C4-2B (cell line): ENCODE results near the gene NOX1.
A peak's percentile ranks its signal among the peaks of the same experiment; 100 is the strongest.

Experiments used
- H3K27ac ChIP-seq: fragments of 450-650 bp; 2 replicates; pipeline ENCODE4 v1.5.1; 2017
- ZFX ChIP-seq: fragments of 450-650 bp; IDR thresholded peaks from 2 replicates; pipeline ENCODE4 v1.6.1; 2017
- TF ChIP-seq, protein P1 (sequence below): fragments of 450-650 bp; conservative IDR thresholded peaks from 2 replicates; pipeline ENCODE4 v1.5.1; 2017; ENCODE audit warnings: mild to moderate bottlenecking

The NOX1 gene

DNA sequence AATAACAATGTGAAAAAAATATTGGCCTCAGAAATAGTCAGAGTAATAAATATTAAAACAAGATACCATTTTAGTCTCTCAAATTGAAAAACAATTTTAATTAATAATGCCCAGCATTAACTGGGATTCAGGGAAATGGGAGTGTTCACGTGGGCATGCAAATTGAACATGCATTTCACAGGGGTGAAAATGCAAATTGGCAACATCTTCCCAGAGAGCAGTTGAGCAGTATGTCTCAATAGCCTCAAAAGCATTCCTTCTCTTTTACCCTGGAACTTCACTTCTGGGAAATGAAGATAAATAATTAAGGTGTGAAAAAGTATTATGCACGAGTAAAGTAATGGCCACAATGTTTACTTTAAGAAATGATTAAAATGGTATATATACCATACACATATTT, 21.3 kb downstream of the NOX1 start:
- no peak overlapping the region for H3K27ac ChIP-seq
- TF ChIP-seq ZFX: no peak
- TF ChIP-seq, protein P1, sequence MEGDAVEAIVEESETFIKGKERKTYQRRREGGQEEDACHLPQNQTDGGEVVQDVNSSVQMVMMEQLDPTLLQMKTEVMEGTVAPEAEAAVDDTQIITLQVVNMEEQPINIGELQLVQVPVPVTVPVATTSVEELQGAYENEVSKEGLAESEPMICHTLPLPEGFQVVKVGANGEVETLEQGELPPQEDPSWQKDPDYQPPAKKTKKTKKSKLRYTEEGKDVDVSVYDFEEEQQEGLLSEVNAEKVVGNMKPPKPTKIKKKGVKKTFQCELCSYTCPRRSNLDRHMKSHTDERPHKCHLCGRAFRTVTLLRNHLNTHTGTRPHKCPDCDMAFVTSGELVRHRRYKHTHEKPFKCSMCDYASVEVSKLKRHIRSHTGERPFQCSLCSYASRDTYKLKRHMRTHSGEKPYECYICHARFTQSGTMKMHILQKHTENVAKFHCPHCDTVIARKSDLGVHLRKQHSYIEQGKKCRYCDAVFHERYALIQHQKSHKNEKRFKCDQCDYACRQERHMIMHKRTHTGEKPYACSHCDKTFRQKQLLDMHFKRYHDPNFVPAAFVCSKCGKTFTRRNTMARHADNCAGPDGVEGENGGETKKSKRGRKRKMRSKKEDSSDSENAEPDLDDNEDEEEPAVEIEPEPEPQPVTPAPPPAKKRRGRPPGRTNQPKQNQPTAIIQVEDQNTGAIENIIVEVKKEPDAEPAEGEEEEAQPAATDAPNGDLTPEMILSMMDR: no peak

DNA sequence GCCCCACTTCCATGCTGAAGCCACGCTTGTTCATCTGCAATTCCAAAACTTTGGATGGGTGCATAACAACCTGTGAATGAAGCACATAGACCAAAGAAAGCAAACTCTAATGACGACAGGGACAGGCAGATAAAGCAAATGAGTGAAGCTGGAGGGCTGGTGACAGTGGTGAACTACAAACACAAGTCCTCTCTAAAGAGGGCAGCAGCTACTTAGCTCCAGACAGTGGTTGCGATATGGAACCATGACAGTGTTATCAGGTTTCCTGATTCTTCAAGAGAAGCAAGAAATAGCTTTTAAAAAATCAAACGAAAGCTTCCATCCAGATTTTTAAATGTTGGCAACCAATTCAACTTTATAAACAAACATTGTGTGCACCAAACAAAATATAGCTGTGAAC, 23.8 kb downstream of the NOX1 start:
- no peak for TF ChIP-seq ZFX
- TF ChIP-seq, protein P1: no peak
- H3K27ac ChIP-seq: no peak overlapping the region

DNA sequence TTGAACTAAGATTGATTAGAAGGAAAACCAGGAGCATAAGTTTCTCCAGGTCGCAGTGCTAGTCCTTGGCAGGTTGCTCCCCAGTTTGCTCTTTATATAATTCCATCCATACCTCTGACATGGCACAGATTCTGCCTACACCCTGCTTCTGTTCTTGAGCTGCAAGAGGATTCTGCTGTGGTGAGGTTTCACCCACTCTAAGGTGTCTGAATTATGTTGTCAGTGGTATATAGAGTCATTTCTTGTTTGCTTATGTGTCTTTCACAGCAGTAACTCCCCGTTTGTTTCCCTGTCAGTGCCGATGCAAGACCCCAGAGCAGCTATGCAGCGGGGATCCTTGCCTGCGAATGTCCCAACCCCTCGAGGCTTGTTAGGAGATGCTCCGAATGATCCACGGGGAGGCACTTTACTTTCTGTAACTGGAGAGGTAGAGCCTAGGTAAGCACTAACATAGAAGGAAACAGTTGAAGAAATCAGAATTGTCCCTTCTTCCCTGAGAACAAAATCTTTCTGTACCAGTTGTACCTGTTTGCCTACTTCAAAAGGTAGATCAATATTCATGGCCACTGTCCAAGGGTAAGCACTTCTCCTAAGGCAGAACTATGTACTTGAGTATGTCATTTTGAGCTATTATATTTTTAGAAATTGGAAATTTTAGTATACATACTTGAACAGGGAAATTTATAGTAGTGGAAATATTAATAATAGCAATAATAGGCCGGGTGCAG, 42.8 kb downstream of the NOX1 start:
- peak overlapping the region; percentile 23; the same call in 1 of the 2 replicates for H3K27ac ChIP-seq
- no peak for TF ChIP-seq ZFX
- TF ChIP-seq, protein P1: no peak

DNA sequence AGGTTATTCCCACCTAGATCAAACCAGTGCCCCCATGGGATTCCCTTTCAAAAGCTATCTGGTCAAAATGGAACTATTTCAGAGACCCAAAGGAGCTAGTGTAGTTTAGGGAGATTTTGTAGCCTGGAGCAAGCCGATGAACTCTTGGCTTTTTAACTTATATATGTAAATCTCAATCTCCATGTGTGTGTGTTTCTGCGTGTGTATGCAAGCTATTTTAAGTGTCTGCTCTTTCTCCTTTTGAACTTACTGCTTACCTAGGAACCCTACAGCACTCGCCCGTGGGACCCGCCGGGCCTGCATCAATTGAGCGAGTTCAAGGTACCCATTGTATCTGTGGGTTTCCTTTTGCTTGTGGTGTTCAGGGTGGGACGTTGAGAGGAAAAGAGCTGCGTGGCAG, 43.6 kb downstream of the NOX1 start:
- no peak for TF ChIP-seq ZFX
- TF ChIP-seq, protein P1: no peak
- 0 out of 2 replicates have a peak overlapping the region, but pooled peaks have one; percentile 23 for H3K27ac ChIP-seq

DNA sequence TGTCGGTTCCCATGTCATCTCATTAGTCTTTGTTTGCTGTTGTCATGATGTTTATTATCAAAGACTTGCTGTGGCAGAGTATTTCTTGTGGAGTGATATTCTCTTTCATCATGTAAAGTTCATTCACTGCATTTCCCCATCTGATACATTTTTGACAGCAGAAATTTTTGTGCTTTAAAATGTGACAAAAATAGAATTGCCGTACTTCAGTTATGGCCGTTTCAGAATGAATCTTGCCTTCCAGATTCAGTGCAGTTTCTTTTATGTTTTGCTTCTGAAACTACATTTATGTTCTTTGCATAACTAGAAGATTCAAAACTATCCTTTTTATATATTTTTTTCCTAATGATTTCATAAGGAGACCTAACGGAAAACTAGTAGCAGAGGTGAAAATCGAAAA, 44.0 kb downstream of the NOX1 start:
- H3K27ac ChIP-seq: no peak overlapping the region
- no peak for TF ChIP-seq ZFX
- TF ChIP-seq, protein P1: no peak

DNA sequence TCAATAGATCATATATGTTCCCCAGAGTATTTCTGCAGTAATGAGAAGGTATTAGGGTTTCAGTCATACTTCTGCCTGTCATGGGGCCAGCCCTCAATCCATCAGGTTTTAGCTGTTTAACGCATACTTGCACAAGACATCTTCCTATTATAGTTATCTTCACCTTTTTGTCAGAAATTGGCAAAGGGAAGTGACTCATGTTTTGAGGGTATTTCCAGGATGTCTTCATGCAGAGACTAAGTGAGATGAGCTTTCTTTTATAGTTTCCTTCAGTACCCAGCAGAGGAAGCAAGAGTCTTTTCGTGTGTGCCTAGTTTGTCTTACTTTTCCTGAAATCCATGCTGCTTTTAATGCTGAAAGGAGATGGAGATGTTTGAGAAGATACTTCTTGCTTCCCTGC, 44.4 kb downstream of the NOX1 start:
- no peak overlapping the region for H3K27ac ChIP-seq
- TF ChIP-seq, protein P1: no peak
- no peak for TF ChIP-seq ZFX

DNA sequence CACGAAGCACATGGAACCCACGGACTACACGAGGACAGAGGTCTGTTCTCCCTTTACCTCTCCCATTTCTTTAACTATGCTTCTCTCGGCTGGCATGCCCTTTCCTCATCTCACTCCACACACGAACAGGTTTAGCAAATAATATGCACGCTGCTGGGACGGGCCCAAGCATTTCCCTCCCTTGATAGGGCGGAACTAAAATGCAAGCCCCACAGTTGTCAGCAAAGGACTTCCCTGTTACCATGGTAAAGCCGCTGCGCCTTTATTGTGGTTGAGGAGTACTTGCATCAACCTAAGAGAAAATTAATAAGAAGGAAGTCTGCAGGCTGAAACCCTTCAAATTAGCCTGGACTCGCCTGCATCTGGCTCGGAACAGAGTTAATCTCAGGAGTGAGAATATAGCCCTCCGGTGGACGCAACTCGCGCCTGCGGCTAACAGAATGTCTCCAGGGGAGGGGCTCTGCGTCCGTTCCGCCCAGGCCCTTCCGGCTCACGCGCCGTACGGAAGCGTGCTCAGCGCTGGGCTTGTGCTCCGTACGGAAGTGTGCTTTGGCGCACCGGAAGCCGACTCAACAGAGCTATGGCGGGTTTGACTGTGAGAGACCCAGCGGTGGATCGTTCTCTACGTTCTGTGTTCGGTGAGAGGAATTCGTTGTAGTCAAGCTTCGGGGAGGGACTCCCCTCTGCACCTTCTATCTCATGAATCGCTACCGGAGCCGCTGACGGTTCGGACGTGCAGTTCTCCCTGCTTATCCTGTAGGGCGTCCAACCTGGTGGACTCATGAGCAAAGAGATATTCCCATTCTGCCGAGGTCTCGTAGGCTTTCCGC, 54.1 kb downstream of the NOX1 start, which contains the start of gene CSTF2:
Gene CSTF2 (plus strand): TSS at position 555 of the 830 bp plus-strand sequence. CDS start 26 bp downstream, at position 581.
- TF ChIP-seq ZFX: no peak
- TF ChIP-seq, protein P1: no peak
- peak within 1 kb of the TSS; percentile 82 for H3K27ac ChIP-seq
